GM12865 (cell line): Measurements from ENCODE around the gene SPATS2L.

ENCODE experiments used
- DNase-seq: peaks from one replicate; pipeline ENCODE4 v3.0.0; 2010; ENCODE audit warnings: low read depth
- H3K4me3 ChIP-seq: 2 replicates; pipeline ENCODE4 v1.5.1; 2011; ENCODE audit warnings: mild to moderate bottlenecking, low read depth, low read length, control low read depth
- CTCF ChIP-seq: IDR thresholded peaks from 2 replicates; pipeline ENCODE4 v1.5.1; 2011; ENCODE audit warnings: low read length, control low read depth, low read depth, inconsistent platforms; ENCODE audit not compliant: insufficient read depth; ENCODE audit errors: missing control alignments

SPATS2L gene

GRCh38 chr2:200364620-200365019 lies 58.1 kb downstream of the SPATS2L start:
- TF ChIP-seq CTCF = no peak
- H3K4me3 ChIP-seq = no peak overlapping the region
- no peak for DNase-seq

GRCh38 chr2:200365209-200365608 lies 58.7 kb downstream of the SPATS2L start:
- no peak for TF ChIP-seq CTCF
- H3K4me3 ChIP-seq = no peak overlapping the region
- DNase-seq = no peak

- DNase-seq = no peak
- TF ChIP-seq CTCF = no peak
- no peak overlapping the region for H3K4me3 ChIP-seq
Observed at GRCh38 chr2:200367155-200367554, 60.7 kb downstream of the SPATS2L start.

- H3K4me3 ChIP-seq = no peak overlapping the region
- no peak for DNase-seq
- TF ChIP-seq CTCF = no peak
Observed at GRCh38 chr2:200369886-200370285, 63.4 kb downstream of the SPATS2L start.

GRCh38 chr2:200373231-200373630 lies 66.7 kb downstream of the SPATS2L start:
- peak overlapping the region; percentile 56 for H3K4me3 ChIP-seq
- DNase-seq = peak; percentile 40
- no peak for TF ChIP-seq CTCF

GRCh38 chr2:200373973-200374416 lies 67.5 kb downstream of the SPATS2L start:
- peak overlapping the region; percentile 56 for H3K4me3 ChIP-seq
- TF ChIP-seq CTCF = no peak
- DNase-seq = peak; percentile 75
